Liver (tissue), 9 donors: ENCODE results near the gene EIF2AK3. TPM values are rescaled to one million over a fixed set of nuclear protein-coding genes. Genes with fewer than 3 reads are reported as not detected.

Experiments used
- DNase-seq: peaks from one replicate; pipeline ENCODE4 v3.0.0-alpha.2; 2017; ENCODE audit warnings: low spot score
- H3K27ac ChIP-seq, 2 donors: one replicate each; pipeline ENCODE4 v1.7.0; 2013; ENCODE audit warnings: inconsistent platforms in 2 of 2, low read length in 2 of 2, control low read depth in 1 of 2, low read depth in 1 of 2, mild to moderate bottlenecking in 1 of 2
- H3K27me3 ChIP-seq, 4 donors: one replicate each; pipeline versions ENCODE4 v1.6.1 to v1.7.0; 2013; ENCODE audit warnings: low read length in 3 of 4, inconsistent platforms in 1 of 4, mild to moderate bottlenecking in 1 of 4, moderate library complexity in 1 of 4; ENCODE audit not compliant: control insufficient read depth in 4 of 4, insufficient read depth in 4 of 4
- H3K36me3 ChIP-seq, 4 donors: one replicate each; pipeline versions ENCODE4 v1.6.1 to v1.7.0; 2013; ENCODE audit warnings: low read length in 3 of 4, mild to moderate bottlenecking in 3 of 4, low read depth in 1 of 4, moderate library complexity in 1 of 4; ENCODE audit not compliant: control insufficient read depth in 4 of 4, insufficient read depth in 3 of 4
- H3K4me1 ChIP-seq, 4 donors: one replicate each; pipeline versions ENCODE4 v1.6.1 to v1.7.0; 2013; ENCODE audit warnings: low read length in 3 of 4, mild to moderate bottlenecking in 3 of 4, moderate library complexity in 1 of 4; ENCODE audit not compliant: control insufficient read depth in 4 of 4, insufficient read depth in 4 of 4
- H3K4me3 ChIP-seq, 3 donors: one replicate each; pipeline versions ENCODE4 v1.6.1 to v1.7.0; 2013; ENCODE audit warnings: low read length in 3 of 3, control low read depth in 1 of 3, low read depth in 1 of 3, mild to moderate bottlenecking in 1 of 3
- H3K9ac ChIP-seq, 2 donors: one replicate each; pipeline ENCODE4 v1.7.0; 2013; ENCODE audit warnings: low read length in 2 of 2, mild to moderate bottlenecking in 2 of 2, moderate library complexity in 2 of 2, control low read depth in 1 of 2, low read depth in 1 of 2
- H3K9me3 ChIP-seq, 4 donors: one replicate each; pipeline versions ENCODE4 v1.6.1 to v1.7.0; 2013; ENCODE audit warnings: low read length in 3 of 4; ENCODE audit not compliant: control insufficient read depth in 4 of 4
- ATF3 ChIP-seq: IDR thresholded peaks from 2 replicates; pipeline ENCODE4 v1.6.1; 2016; ENCODE audit warnings: antibody characterized with exemption
- EGR1 ChIP-seq, 2 donors: IDR thresholded peaks; 2 replicates each; pipeline ENCODE4 v1.6.1; 2016 to 2018; ENCODE audit warnings: antibody characterized with exemption in 2 of 2, low read depth in 2 of 2
- FOXA1 ChIP-seq: IDR thresholded peaks from 2 replicates; pipeline ENCODE4 v1.6.1; 2016; ENCODE audit warnings: antibody characterized with exemption
- FOXA2 ChIP-seq: IDR thresholded peaks from 2 replicates; pipeline ENCODE4 v1.6.1; 2016; ENCODE audit warnings: antibody characterized with exemption
- GABPA ChIP-seq, 2 donors: IDR thresholded peaks in 1 of 2; conservative IDR thresholded peaks in 1 of 2; 2 replicates each; pipeline ENCODE4 v1.6.1; 2016; ENCODE audit warnings: antibody characterized with exemption in 2 of 2, mild to moderate bottlenecking in 1 of 2, moderate library complexity in 1 of 2
- HNF4A ChIP-seq, 2 donors: conservative IDR thresholded peaks; 2 replicates each; pipeline ENCODE4 v1.6.1; 2016; ENCODE audit warnings: antibody characterized with exemption in 2 of 2, mild to moderate bottlenecking in 2 of 2
- HNF4G ChIP-seq: IDR thresholded peaks from 2 replicates; pipeline ENCODE4 v1.6.1; 2016; ENCODE audit warnings: antibody characterized with exemption
- JUND ChIP-seq, 2 donors: IDR thresholded peaks; 2 replicates each; pipeline ENCODE4 v1.6.1; 2016; ENCODE audit warnings: antibody characterized with exemption in 2 of 2
- MAX ChIP-seq: IDR thresholded peaks from 2 replicates; pipeline ENCODE4 v1.6.1; 2016; ENCODE audit warnings: antibody characterized with exemption
- NR2F2 ChIP-seq: IDR thresholded peaks from 2 replicates; pipeline ENCODE4 v1.6.1; 2016; ENCODE audit warnings: antibody characterized with exemption
- RAD21 ChIP-seq, 2 donors: IDR thresholded peaks; 2 replicates each; pipeline ENCODE4 v1.6.1; 2016; ENCODE audit warnings: antibody characterized with exemption in 2 of 2, mild to moderate bottlenecking in 2 of 2
- REST ChIP-seq: IDR thresholded peaks from 2 replicates; pipeline ENCODE4 v1.6.1; 2016; ENCODE audit warnings: antibody characterized with exemption, mild to moderate bottlenecking
- RXRA ChIP-seq, 2 donors: IDR thresholded peaks; 2 replicates each; pipeline ENCODE4 v1.6.1; 2017 to 2018; ENCODE audit warnings: antibody characterized with exemption in 2 of 2, mild to moderate bottlenecking in 1 of 2
- SP1 ChIP-seq: IDR thresholded peaks from 2 replicates; pipeline ENCODE4 v1.6.1; 2018; ENCODE audit warnings: antibody characterized with exemption, mild to moderate bottlenecking
- TAF1 ChIP-seq: conservative IDR thresholded peaks from 2 replicates; pipeline ENCODE4 v1.6.1; 2016; ENCODE audit warnings: antibody characterized with exemption, mild to moderate bottlenecking
- YY1 ChIP-seq: IDR thresholded peaks from 2 replicates; pipeline ENCODE4 v1.6.1; 2016; ENCODE audit warnings: antibody characterized with exemption, mild to moderate bottlenecking
- ZBTB33 ChIP-seq: IDR thresholded peaks from 2 replicates; pipeline ENCODE4 v1.6.1; 2016; ENCODE audit warnings: antibody characterized with exemption
- WGBS: extraction: QIAGEN DNeasy Blood & Tissue Kit; methylation state at CpG from one replicate; pipeline ENCODE4 v1.1.7; 2013; 5-methylcytosine and 5-hydroxymethylcytosine counted together
- polyA plus RNA-seq, 2 donors: library from polyadenylated mRNA; stranded (reverse) in 1 of 2; unstranded in 1 of 2; fragments of 200-250 nt in 1 of 2; fragments of >200 nt in 1 of 2; fragmentation: Nextera tagmentation in 1 of 2; extraction: Ambion mirVana in 1 of 2; gene quantifications; one replicate each; pipeline versions ENCODE4 v1.2.1 to v1.2.3, GENCODE V29; 2013 to 2015
- total RNA-seq, 2 donors: library from RNA; depleted of rRNA; stranded (reverse); fragments of >200 nt; gene quantifications; one replicate each; pipeline ENCODE4 v1.2.3, GENCODE V29; 2014
- donor health status: healthy.
- donor health status: healthy.
- donor health status: healthy.
- donor health status: healthy.
- donor health status: healthy.

The EIF2AK3 gene
- total and polyA plus RNA-seq, 4 donors = 2.9 to 31.5 (median 9.2) TPM

GRCh38 chr2:88615822-88616221, 11.4 kb downstream of the EIF2AK3 start:
- no peaks in the 10 kb centered on the region for H3K27me3 ChIP-seq
- H3K4me3 ChIP-seq = no peak overlapping the region
- no peaks in the 10 kb centered on the region for H3K9me3 ChIP-seq
- H3K27ac ChIP-seq = no peak overlapping the region
- peaks cover 0 to 5% (median 2%) of the 10 kb centered on the region in 4 donors for H3K36me3 ChIP-seq
- 94% methylated on average over 3 of the region's 3 CpGs for WGBS
- no peak for TF ChIP-seq GABPA (IDR thresholded peaks at IDR 0.05 in 1 of 2, conservative IDR thresholded peaks at IDR 0.05 in 1 of 2)
- TF ChIP-seq JUND (IDR thresholded peaks at IDR 0.05) = no peak
- TF ChIP-seq SP1 = no peak
- TF ChIP-seq EGR1 (IDR thresholded peaks at IDR 0.05; ENCODE audit: low read depth in 2 of 2) = no peak
- TF ChIP-seq FOXA1 = no peak
- TF ChIP-seq REST = no peak
- TF ChIP-seq RAD21 (IDR thresholded peaks at IDR 0.05) = no peak
- no peak for TF ChIP-seq FOXA2
- TF ChIP-seq ATF3 = no peak
- TF ChIP-seq NR2F2 = no peak
- no peak for TF ChIP-seq TAF1
- TF ChIP-seq HNF4A (conservative IDR thresholded peaks at IDR 0.05) = no peak
- TF ChIP-seq MAX = no peak
- no peak for TF ChIP-seq RXRA (IDR thresholded peaks at IDR 0.05)
- no peak for TF ChIP-seq ZBTB33
- TF ChIP-seq HNF4G = no peak
- no peak for TF ChIP-seq YY1
- H3K4me1 ChIP-seq = peaks cover 0 to 2% (median 0%) of the 10 kb centered on the region in 4 donors
- no peak for DNase-seq
- H3K9ac ChIP-seq = no peak overlapping the region

- no peaks in the 10 kb centered on the region for H3K9me3 ChIP-seq
- no peak overlapping the region for H3K4me3 ChIP-seq
- no peak overlapping the region for H3K9ac ChIP-seq
- 94% methylated on average over 3 of the region's 3 CpGs for WGBS
- no peak overlapping the region for H3K27ac ChIP-seq
- H3K4me1 ChIP-seq = no peaks in the 10 kb centered on the region
- DNase-seq = no peak
- H3K27me3 ChIP-seq = no peaks in the 10 kb centered on the region
- peaks cover 0 to 5% (median 2%) of the 10 kb centered on the region in 4 donors for H3K36me3 ChIP-seq
- TF ChIP-seq EGR1 (IDR thresholded peaks at IDR 0.05; ENCODE audit: low read depth in 2 of 2) (no peak), TAF1 (no peak), GABPA (IDR thresholded peaks at IDR 0.05 in 1 of 2, conservative IDR thresholded peaks at IDR 0.05 in 1 of 2) (no peak), JUND (IDR thresholded peaks at IDR 0.05) (no peak), SP1 (no peak), RXRA (IDR thresholded peaks at IDR 0.05) (no peak), FOXA2 (no peak), YY1 (no peak), NR2F2 (no peak), HNF4G (no peak), ATF3 (no peak), HNF4A (conservative IDR thresholded peaks at IDR 0.05) (no peak), ZBTB33 (no peak)
Observed at GRCh38 chr2:88614497-88615157, 12.6 kb downstream of the EIF2AK3 start.
